GM21390 (cell line): ENCODE measurements around the gene CTRB1.
"Not testable (repeated sequence)": the region's sequence is repeated elsewhere in the genome, so short reads cannot be mapped to it uniquely, and the experiment has no call there.

Source experiments
- ATAC-seq: cut with Tn5 transposase; IDR thresholded peaks from one replicate; pipeline ENCODE4 v1.9.1; 2021; ENCODE audit not compliant: unreplicated experiment

Gene CTRB1

GRCh38 chr16:75203667-75204409, 14.9 kb upstream of the CTRB1 start:
- ATAC-seq, result no peak

GRCh38 chr16:75204410-75204758, 14.4 kb upstream of the CTRB1 start:
- no peak for ATAC-seq

GRCh38 chr16:75204905-75205304, 13.9 kb upstream of the CTRB1 start:
- not testable (repeated sequence) for ATAC-seq

- not testable (repeated sequence) for ATAC-seq
Measured at GRCh38 chr16:75205438-75205837, 13.3 kb upstream of the CTRB1 start.

- not testable (repeated sequence) for ATAC-seq
Measured at GRCh38 chr16:75205961-75206748, 12.6 kb upstream of the CTRB1 start.

- ATAC-seq, result no peak
Measured at GRCh38 chr16:75206749-75207451, 11.9 kb upstream of the CTRB1 start, which contains the start of gene CTRB2. CTRB2 (minus strand) TSS chr16:75207161; CDS start chr16:75207141, 20 bp downstream.

- no peak for ATAC-seq
Measured at GRCh38 chr16:75207831-75208230, 11.0 kb upstream of the CTRB1 start.

- ATAC-seq, result no peak
Measured at GRCh38 chr16:75208242-75208825, 10.5 kb upstream of the CTRB1 start.

GRCh38 chr16:75208861-75209505, 9.8 kb upstream of the CTRB1 start:
- ATAC-seq, result no peak

- not testable (repeated sequence) for ATAC-seq
Measured at GRCh38 chr16:75209514-75209913, 9.3 kb upstream of the CTRB1 start.

- ATAC-seq, result no peak
Measured at GRCh38 chr16:75209944-75210343, 8.8 kb upstream of the CTRB1 start.

GRCh38 chr16:75211286-75211685, 7.5 kb upstream of the CTRB1 start:
- not testable (repeated sequence) for ATAC-seq

- no peak for ATAC-seq
Measured at GRCh38 chr16:75216127-75216526, 2.7 kb upstream of the CTRB1 start.

- no peak for ATAC-seq
Measured at GRCh38 chr16:75216576-75216975, 2.2 kb upstream of the CTRB1 start.

GRCh38 chr16:75217389-75217851, 1.4 kb upstream of the CTRB1 start:
- ATAC-seq, result no peak

GRCh38 chr16:75219088-75219487, 300 bp downstream of the CTRB1 start:
- no peak for ATAC-seq

- ATAC-seq, result peak; percentile 46
Measured at GRCh38 chr16:75219838-75220237, 1.1 kb downstream of the CTRB1 start.

GRCh38 chr16:75222271-75222783, 3.5 kb downstream of the CTRB1 start:
- no peak for ATAC-seq

GRCh38 chr16:75223129-75223528, 4.3 kb downstream of the CTRB1 start:
- ATAC-seq, result not testable (repeated sequence)

- no peak for ATAC-seq
Measured at GRCh38 chr16:75224306-75225082, 5.7 kb downstream of the CTRB1 start.
